GM12875 (cell line): ENCODE data around the gene RNF220.

Source experiments
- H3K4me3 ChIP-seq: one replicate; pipeline ENCODE4 v1.5.1; 2011; ENCODE audit warnings: low read depth, low read length, control low read depth
- CTCF ChIP-seq: IDR thresholded peaks from 2 replicates; pipeline ENCODE4 v1.5.1; 2011; ENCODE audit warnings: low read depth, mild to moderate bottlenecking, control low read depth, inconsistent platforms, low read length, moderate library complexity, borderline replicate concordance; ENCODE audit not compliant: insufficient read depth

Gene RNF220

GRCh38 chr1:44539991-44540730, 135.1 kb downstream of the RNF220 start:
- no peak overlapping the region for H3K4me3 ChIP-seq
- TF ChIP-seq CTCF, result no peak

- no peak for TF ChIP-seq CTCF
- no peak overlapping the region for H3K4me3 ChIP-seq
These were observed 137.5 kb downstream of the RNF220 start for GRCh38 chr1:44542420-44543063.

- H3K4me3 ChIP-seq, result no peak overlapping the region
- no peak for TF ChIP-seq CTCF
These were observed 138.1 kb downstream of the RNF220 start for GRCh38 chr1:44543064-44543744.

- TF ChIP-seq CTCF, result no peak
- H3K4me3 ChIP-seq, result no peak overlapping the region
These were observed 138.7 kb downstream of the RNF220 start for GRCh38 chr1:44543786-44544185.

- no peak for TF ChIP-seq CTCF
- H3K4me3 ChIP-seq, result no peak overlapping the region
These were observed 139.9 kb downstream of the RNF220 start for GRCh38 chr1:44544960-44545359.

GRCh38 chr1:44545961-44546360, 140.9 kb downstream of the RNF220 start:
- TF ChIP-seq CTCF, result no peak
- no peak overlapping the region for H3K4me3 ChIP-seq
